RWPE2 (cell line): ENCODE measurements around the gene DTNBP1.

Source experiments
- ATAC-seq: fragments of 200-7000 bp; cut with Tn5 transposase; 3 replicates; pipeline ENCODE4 v1.9.1; 2021; ENCODE audit warnings: low read depth
- DNase-seq: peaks from one replicate; pipeline ENCODE4 v3.0.0-alpha.2; 2020; ENCODE audit warnings: low spot score
- H3K27ac ChIP-seq: fragments of 450-650 bp; 2 replicates; pipeline ENCODE4 v1.5.1; 2017; ENCODE audit warnings: mild to moderate bottlenecking; ENCODE audit not compliant: poor library complexity, severe bottlenecking
- H3K27me3 ChIP-seq: fragments of 250-450 bp; sonication (Bioruptor Pico); 2 replicates; pipeline ENCODE4 v1.5.1; 2021; ENCODE audit warnings: mild to moderate bottlenecking, moderate library complexity; ENCODE audit not compliant: insufficient read depth, poor library complexity, severe bottlenecking
- H3K36me3 ChIP-seq: fragments of 250-450 bp; sonication (Bioruptor Pico); 2 replicates; pipeline ENCODE4 v1.5.1; 2020; ENCODE audit warnings: low read depth, mild to moderate bottlenecking, moderate library complexity
- H3K4me1 ChIP-seq: fragments of 250-450 bp; sonication (Bioruptor Pico); 2 replicates; pipeline ENCODE4 v1.5.1; 2021; ENCODE audit warnings: mild to moderate bottlenecking, moderate library complexity; ENCODE audit not compliant: insufficient read depth, poor library complexity, severe bottlenecking
- H3K4me3 ChIP-seq: fragments of 250-450 bp; sonication (Bioruptor Pico); 2 replicates; pipeline ENCODE4 v1.5.1; 2021; ENCODE audit warnings: mild to moderate bottlenecking, moderate library complexity; ENCODE audit not compliant: severe bottlenecking
- H3K9me3 ChIP-seq: fragments of 250-450 bp; sonication (Bioruptor Pico); 2 replicates; pipeline ENCODE4 v1.5.1; 2021; ENCODE audit warnings: mild to moderate bottlenecking, moderate library complexity; ENCODE audit not compliant: severe bottlenecking
- TF ChIP-seq, protein P1 (sequence below): fragments of 450-650 bp; IDR thresholded peaks from one replicate; pipeline ENCODE4 v1.5.1; 2017; ENCODE audit warnings: mild to moderate bottlenecking, moderate library complexity; ENCODE audit not compliant: poor library complexity, severe bottlenecking

DTNBP1 gene, protein sequence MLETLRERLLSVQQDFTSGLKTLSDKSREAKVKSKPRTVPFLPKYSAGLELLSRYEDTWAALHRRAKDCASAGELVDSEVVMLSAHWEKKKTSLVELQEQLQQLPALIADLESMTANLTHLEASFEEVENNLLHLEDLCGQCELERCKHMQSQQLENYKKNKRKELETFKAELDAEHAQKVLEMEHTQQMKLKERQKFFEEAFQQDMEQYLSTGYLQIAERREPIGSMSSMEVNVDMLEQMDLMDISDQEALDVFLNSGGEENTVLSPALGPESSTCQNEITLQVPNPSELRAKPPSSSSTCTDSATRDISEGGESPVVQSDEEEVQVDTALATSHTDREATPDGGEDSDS

DNA sequence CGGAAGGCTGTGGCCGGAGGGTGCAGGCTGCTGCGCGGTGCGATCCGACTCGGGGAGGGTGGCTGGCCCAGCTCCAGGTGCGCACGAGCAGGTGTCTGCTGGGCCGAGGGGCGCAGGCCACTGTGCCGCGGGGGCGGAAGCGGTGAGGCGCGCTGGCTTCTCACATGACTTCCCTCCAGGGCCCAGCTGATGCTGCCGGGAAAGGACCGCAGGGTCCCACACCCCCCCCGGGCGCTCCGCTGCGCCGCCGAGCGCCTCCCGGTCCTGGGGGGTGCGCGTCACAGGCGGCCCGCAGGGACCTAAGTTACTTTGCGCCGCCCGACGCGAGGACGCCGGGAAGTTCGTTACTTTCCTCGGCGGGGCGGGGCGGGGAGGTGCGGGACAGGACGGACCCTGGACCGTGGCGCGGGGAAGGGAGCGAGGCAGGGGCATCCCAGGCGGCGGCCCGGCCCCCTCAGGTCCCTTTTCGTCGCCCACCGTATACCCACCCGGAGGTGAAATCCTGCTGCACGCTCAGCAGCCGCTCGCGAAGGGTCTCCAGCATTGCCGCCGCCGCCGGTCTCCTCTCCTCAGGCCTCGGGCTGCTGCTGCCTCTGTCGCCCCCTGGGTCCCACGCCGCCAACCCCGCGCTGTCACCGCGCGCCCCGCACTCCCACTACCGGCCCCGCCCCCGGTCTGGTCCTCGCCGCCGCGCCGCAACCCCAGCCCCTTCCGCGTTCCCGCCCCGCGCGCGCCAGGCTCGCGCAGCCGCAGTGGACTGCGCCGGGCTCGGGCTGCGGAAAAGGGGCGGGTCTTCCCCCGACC is at the start of gene DTNBP1:
TSS of gene DTNBP1 (minus strand) at position 703 of the 804 bp plus-strand sequence. CDS start at position 544, 159 bp downstream.
- Histone ChIP-seq H3K4me1 (no peaks in the 10 kb centered on the region), H3K4me3 (peak within 1 kb of the TSS; percentile 67), H3K27ac (peak within 1 kb of the TSS; percentile 3), H3K36me3 (no peaks in the 10 kb centered on the region), H3K27me3 (peaks cover 4% of the 10 kb centered on the region), H3K9me3 (no peaks in the 10 kb centered on the region)
- ATAC-seq: peak; percentile 80
- DNase-seq: peak; percentile 68
- TF ChIP-seq, protein P1, sequence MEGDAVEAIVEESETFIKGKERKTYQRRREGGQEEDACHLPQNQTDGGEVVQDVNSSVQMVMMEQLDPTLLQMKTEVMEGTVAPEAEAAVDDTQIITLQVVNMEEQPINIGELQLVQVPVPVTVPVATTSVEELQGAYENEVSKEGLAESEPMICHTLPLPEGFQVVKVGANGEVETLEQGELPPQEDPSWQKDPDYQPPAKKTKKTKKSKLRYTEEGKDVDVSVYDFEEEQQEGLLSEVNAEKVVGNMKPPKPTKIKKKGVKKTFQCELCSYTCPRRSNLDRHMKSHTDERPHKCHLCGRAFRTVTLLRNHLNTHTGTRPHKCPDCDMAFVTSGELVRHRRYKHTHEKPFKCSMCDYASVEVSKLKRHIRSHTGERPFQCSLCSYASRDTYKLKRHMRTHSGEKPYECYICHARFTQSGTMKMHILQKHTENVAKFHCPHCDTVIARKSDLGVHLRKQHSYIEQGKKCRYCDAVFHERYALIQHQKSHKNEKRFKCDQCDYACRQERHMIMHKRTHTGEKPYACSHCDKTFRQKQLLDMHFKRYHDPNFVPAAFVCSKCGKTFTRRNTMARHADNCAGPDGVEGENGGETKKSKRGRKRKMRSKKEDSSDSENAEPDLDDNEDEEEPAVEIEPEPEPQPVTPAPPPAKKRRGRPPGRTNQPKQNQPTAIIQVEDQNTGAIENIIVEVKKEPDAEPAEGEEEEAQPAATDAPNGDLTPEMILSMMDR: no peak

DNA sequence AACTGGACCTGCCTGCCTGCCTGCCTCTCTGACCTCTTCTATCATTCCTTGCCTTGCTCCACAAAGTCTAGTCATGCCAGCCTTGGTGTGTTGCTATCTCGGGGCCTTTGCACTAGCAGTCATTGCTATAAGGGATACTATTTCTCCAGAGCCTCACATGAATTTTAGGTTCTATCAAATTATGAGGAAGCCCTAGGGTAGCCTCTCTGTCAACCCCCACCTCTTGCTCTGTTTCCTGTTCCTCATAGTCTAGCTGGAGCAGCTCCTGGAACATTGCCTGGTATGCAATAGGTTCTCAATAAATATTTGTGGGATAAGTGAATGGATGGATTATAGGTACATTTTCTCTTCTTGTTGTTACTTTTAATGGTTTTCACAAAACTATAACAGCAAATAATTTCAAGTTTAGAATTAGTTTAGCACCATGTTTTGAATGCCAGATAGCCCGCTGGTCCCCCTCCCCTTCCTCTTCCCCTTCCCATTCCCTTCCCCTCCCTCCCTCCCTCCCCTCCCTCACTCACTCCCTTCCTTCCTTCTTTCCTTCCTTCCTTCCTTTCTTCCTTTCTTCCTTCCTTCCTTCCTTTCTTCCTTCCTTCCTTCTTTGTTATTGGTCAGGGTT is 46.9 kb upstream of the DTNBP1 start:
- Histone ChIP-seq H3K4me1 (peaks cover under 1% of the 10 kb centered on the region), H3K36me3 (no peaks in the 10 kb centered on the region), H3K4me3 (no peak overlapping the region), H3K9me3 (no peaks in the 10 kb centered on the region), H3K27ac (no peak overlapping the region), H3K27me3 (no peaks in the 10 kb centered on the region)
- DNase-seq (no peak), ATAC-seq (no peak)
- TF ChIP-seq, protein P1: no peak

DNA sequence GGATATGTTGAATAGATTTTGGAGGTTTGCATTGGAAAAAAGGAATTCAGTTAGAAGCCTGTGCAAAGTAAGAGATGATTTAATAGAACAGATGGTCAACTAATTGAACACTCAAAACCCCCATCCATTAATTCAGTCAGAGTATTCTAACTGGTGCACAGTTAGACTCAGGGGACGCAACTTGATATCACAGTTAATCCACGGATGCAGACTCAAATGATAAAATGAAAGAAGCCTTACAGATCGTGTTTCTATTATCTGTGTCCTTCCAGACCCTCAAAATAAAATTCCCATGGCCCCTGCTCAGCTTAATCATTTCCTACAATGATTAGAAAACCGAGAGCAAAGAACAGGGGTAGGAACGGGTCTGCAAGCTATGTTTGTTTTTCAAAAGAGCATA is 45.4 kb upstream of the DTNBP1 start:
- DNase-seq (no peak), ATAC-seq (no peak)
- Histone ChIP-seq H3K4me1 (no peaks in the 10 kb centered on the region), H3K27ac (no peak overlapping the region), H3K9me3 (no peaks in the 10 kb centered on the region), H3K36me3 (no peaks in the 10 kb centered on the region), H3K27me3 (no peaks in the 10 kb centered on the region), H3K4me3 (no peak overlapping the region)
- TF ChIP-seq, protein P1: no peak

DNA sequence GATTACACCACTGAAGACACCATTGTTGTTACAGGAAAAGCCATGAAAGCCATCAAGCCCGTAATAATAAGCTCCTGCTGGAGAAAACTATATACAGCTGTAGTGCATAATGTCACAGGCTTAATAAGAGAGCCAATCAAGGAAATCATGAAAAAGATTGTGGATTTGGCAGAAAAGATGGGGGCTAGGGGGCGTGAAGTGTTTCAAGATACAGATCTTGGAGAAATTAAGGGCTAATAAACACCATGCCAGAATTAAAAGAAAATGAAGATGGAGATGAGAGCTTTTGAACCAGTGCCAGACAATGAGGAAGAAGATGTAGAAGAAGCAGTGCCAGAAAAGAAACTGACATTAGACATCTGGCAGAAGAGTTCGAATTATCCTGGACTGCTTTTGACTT is 43.2 kb upstream of the DTNBP1 start:
- Histone ChIP-seq H3K36me3 (no peaks in the 10 kb centered on the region), H3K4me1 (no peaks in the 10 kb centered on the region), H3K9me3 (no peaks in the 10 kb centered on the region), H3K4me3 (no peak overlapping the region), H3K27me3 (no peaks in the 10 kb centered on the region), H3K27ac (no peak overlapping the region)
- no peak for DNase-seq
- TF ChIP-seq, protein P1: no peak
- no peak for ATAC-seq
